ENCODE measurements around the gene OR2C3.
"Not testable (repeated sequence)": the region's sequence is repeated elsewhere in the genome, so short reads cannot be mapped to it uniquely, and the experiment has no call there.

OR2C3 gene

DNA sequence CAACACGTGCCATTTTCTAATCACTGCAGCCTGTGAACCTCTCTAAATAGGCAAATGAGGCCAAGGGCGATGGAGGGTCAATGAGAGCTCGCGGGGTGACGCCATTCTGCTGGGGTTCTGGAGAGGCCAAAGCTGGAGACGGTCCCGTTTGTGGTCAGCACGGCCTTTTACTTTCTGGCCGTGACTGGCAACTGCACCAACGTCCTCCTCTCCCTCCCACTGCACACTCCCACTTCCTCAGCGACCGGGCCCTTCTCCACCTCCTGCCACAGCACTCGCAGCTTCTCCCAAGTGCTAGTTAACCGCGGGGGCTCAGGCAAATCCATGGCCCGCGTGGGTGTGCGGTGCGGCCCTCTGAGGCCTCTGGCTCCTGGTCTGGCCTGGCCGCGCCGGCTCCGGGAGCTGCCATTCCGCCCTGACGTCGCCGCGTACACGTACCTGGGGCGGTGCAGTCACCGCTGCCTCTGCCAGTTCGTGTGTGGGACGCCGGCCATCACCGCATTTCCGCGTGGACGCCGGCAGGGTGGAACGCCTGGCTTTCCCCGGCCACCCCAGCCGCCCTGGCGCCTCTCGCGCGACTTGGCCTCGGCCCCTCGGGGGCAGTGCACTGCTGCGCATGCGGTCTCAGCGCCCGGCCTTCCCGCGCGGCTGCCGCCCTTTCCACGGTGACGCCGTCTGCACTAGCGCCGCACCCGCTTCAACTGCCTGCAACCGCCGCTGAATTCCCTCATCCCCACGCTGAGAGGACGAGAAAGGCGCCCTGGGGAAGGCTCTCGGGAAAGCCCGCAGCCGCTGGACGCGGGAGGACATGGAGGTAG lies 18.2 kb downstream of the OR2C3 start:
- no peak for DNase-seq

DNA sequence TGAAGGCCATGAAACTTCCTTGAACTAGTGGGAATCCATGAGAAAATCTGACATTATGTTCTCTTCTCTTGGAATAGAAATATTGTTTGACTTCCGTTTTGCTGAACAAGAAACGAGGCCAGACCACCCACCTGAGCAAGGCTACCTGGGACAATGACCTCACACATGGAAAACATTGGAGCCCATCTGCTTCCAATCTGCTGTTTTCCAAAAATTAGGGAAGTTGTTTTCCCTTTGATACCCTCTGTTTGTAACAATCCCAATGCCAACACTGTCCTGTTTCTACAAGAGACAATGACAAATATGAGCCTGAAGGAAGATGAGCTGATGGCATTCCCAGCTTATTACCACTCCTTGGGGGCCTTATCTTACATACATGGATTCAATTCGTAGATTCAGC lies 29.4 kb downstream of the OR2C3 start:
- no peak for DNase-seq

DNA sequence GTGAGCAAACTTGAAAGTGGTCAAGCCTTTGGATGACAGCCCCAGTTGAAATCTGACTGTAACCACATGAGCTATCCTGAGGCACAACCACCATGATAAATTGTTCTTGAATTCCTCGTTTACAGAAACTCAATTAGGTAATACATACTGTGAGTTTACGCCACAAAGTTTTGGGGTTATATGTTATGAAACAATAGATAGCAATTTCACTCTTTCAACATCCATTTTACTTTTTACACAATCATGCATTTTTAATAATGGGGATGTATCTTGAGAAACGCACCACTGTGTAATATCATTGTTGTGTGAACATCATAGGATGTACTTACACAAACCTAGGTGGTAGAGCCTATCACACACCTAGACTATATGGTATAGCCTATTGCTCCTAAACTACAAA lies 35.4 kb downstream of the OR2C3 start:
- no peak for DNase-seq

- DNase-seq = no peak
Measured at GRCh38 chr1:247496581-247497285, 39.5 kb downstream of the OR2C3 start.

- no peak for DNase-seq
Measured at GRCh38 chr1:247494767-247495166, 41.5 kb downstream of the OR2C3 start.

- no peak for DNase-seq
Measured at GRCh38 chr1:247493106-247493505, 43.1 kb downstream of the OR2C3 start.

DNA sequence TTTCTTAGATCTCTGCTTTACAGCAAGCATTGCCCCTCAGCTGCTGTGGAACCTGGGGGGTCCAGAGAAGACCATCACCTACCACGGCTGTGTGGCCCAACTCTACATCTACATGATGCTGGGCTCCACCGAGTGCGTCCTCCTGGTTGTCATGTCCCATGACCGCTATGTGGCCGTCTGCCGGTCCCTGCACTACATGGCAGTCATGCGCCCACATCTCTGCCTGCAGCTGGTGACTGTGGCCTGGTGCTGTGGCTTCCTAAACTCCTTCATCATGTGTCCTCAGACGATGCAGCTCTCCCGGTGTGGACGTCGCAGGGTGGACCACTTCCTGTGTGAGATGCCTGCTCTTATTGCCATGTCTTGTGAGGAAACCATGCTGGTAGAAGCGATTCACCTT lies 44.9 kb downstream of the OR2C3 start:
- DNase-seq = no peak

GRCh38 chr1:247487057-247487456 lies 49.2 kb downstream of the OR2C3 start:
- peak; percentile 10 for DNase-seq

- DNase-seq = no peak
Measured at GRCh38 chr1:247482747-247483146, 53.5 kb downstream of the OR2C3 start.

- not testable (repeated sequence) for DNase-seq
Measured at GRCh38 chr1:247476328-247477058, 59.7 kb downstream of the OR2C3 start.

DNA sequence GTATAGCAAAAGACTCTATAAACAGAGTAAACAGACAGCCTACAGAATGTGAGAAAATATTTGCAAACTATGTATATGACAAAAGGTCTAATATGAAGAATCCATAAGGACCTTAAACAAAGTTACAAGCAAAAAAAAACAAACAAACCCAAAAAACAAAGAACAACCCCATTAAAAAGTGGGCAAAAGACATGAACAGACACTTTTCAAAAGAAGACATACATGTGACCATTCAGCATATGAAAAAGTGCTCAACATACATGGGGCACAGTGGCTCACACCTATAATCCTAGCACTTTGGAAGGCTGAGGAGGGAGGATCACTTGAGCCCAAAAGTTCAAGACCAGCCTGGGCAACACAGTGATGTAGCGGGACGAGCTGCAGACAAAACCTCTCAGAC lies 60.4 kb downstream of the OR2C3 start:
- DNase-seq = no peak

All from NCI-H345 (cell line).